ENCODE data around the gene CRYGD. TPM values are rescaled to one million over a fixed set of nuclear protein-coding genes. Genes with fewer than 3 reads are reported as not detected.
A peak's percentile ranks its signal among the peaks of the same experiment; 100 is the strongest.
"Not testable (repeated sequence)": the region's sequence is repeated elsewhere in the genome, so short reads cannot be mapped to it uniquely, and the experiment has no call there.

CRYGD gene
- total RNA-seq, 1 donor from 2014 or later: not detected

GRCh38 chr2:208112969-208113368 lies 11.4 kb downstream of the CRYGD start:
- Histone ChIP-seq H3K4me1 (ENCODE audit: insufficient read depth, low read length) (no peaks in the 10 kb centered on the region), H4K20me1 (ENCODE audit: insufficient read depth, low read length) (no peaks in the 10 kb centered on the region), H3K27ac (ENCODE audit: low read depth, low read length) (no peak overlapping the region), H3K27me3 (ENCODE audit: insufficient read depth, low read length) (peaks cover 17% of the 10 kb centered on the region), H3K9ac (ENCODE audit: low read length) (no peak overlapping the region), H3K79me2 (ENCODE audit: insufficient read depth, low read length) (no peaks in the 10 kb centered on the region), H3K4me2 (ENCODE audit: low read length) (no peak overlapping the region), H3K4me3 (ENCODE audit: insufficient read depth, low read depth, low read length) (no peak overlapping the region), H3K9me3 (ENCODE audit: insufficient read depth, low read depth, low read length) (no peaks in the 10 kb centered on the region), H2AFZ (ENCODE audit: low read depth, low read length) (no peak overlapping the region), H3K36me3 (ENCODE audit: insufficient read depth, low read length) (no peaks in the 10 kb centered on the region)
- Mint-ChIP-seq H3K36me3 (ENCODE audit: low read depth, unreplicated experiment) (no peaks in the 10 kb centered on the region), H3K9me3 (ENCODE audit: unreplicated experiment) (peaks cover 3% of the 10 kb centered on the region), H3K27me3 (ENCODE audit: low read depth, unreplicated experiment) (peaks cover 24% of the 10 kb centered on the region), H3K4me1 (ENCODE audit: low read depth, unreplicated experiment) (no peaks in the 10 kb centered on the region), H3K27ac (ENCODE audit: unreplicated experiment) (no peak overlapping the region), H3K4me3 (ENCODE audit: unreplicated experiment) (no peak overlapping the region)
- FAIRE-seq (no peak), DNase-seq (ENCODE audit: low read depth) (no peak)
- TF ChIP-seq EZH2 (IDR thresholded peaks at IDR 0.05; ENCODE audit: insufficient read depth, low read length) (no peak), CTCF (IDR thresholded peaks at IDR 0.05; ENCODE audit: insufficient read depth, low read depth, low read length) (no peak)

GRCh38 chr2:208112273-208112745 lies 12.0 kb downstream of the CRYGD start:
- H3K36me3 Mint-ChIP-seq (ENCODE audit: low read depth, unreplicated experiment); H3K4me3 Mint-ChIP-seq (ENCODE audit: unreplicated experiment); H3K79me2 ChIP-seq (ENCODE audit: insufficient read depth, low read length); H3K4me1 Mint-ChIP-seq (ENCODE audit: low read depth, unreplicated experiment); H2AFZ ChIP-seq (ENCODE audit: low read depth, low read length); H3K9me3 Mint-ChIP-seq (ENCODE audit: unreplicated experiment); H3K27ac ChIP-seq (ENCODE audit: low read depth, low read length); H3K9me3 ChIP-seq (ENCODE audit: insufficient read depth, low read depth, low read length); H4K20me1 ChIP-seq (ENCODE audit: insufficient read depth, low read length); FAIRE-seq; H3K9ac ChIP-seq (ENCODE audit: low read length); H3K36me3 ChIP-seq (ENCODE audit: insufficient read depth, low read length); DNase-seq (ENCODE audit: low read depth); H3K4me1 ChIP-seq (ENCODE audit: insufficient read depth, low read length); H3K27ac Mint-ChIP-seq (ENCODE audit: unreplicated experiment); H3K4me3 ChIP-seq (ENCODE audit: insufficient read depth, low read depth, low read length): not testable (repeated sequence)
- H3K27me3 Mint-ChIP-seq (ENCODE audit: low read depth, unreplicated experiment): peaks cover 24% of the 10 kb centered on the region
- Histone ChIP-seq H3K27me3 (ENCODE audit: insufficient read depth, low read length) (peaks cover 17% of the 10 kb centered on the region), H3K4me2 (ENCODE audit: low read length) (peak overlapping the region; percentile 57)

GRCh38 chr2:208103616-208104015 lies 20.7 kb downstream of the CRYGD start:
- DNase-seq (ENCODE audit: low read depth): no peak
- Histone ChIP-seq H2AFZ (ENCODE audit: low read depth, low read length) (no peak overlapping the region), H3K27ac (ENCODE audit: low read depth, low read length) (no peak overlapping the region), H3K27me3 (ENCODE audit: insufficient read depth, low read length) (peaks cover 2% of the 10 kb centered on the region), H3K4me3 (ENCODE audit: insufficient read depth, low read depth, low read length) (no peak overlapping the region), H3K36me3 (ENCODE audit: insufficient read depth, low read length) (no peaks in the 10 kb centered on the region), H3K4me2 (ENCODE audit: low read length) (no peak overlapping the region), H4K20me1 (ENCODE audit: insufficient read depth, low read length) (no peaks in the 10 kb centered on the region), H3K9ac (ENCODE audit: low read length) (no peak overlapping the region), H3K4me1 (ENCODE audit: insufficient read depth, low read length) (no peaks in the 10 kb centered on the region), H3K79me2 (ENCODE audit: insufficient read depth, low read length) (no peaks in the 10 kb centered on the region), H3K9me3 (ENCODE audit: insufficient read depth, low read depth, low read length) (no peaks in the 10 kb centered on the region)
- FAIRE-seq: no peak
- TF ChIP-seq CTCF (IDR thresholded peaks at IDR 0.05; ENCODE audit: insufficient read depth, low read depth, low read length): no peak
- TF ChIP-seq EZH2 (IDR thresholded peaks at IDR 0.05; ENCODE audit: insufficient read depth, low read length): no peak
- H3K9me3 Mint-ChIP-seq (ENCODE audit: unreplicated experiment): peaks cover 3% of the 10 kb centered on the region
- no peak overlapping the region for H3K4me3 Mint-ChIP-seq (ENCODE audit: unreplicated experiment)
- no peaks in the 10 kb centered on the region for H3K4me1 Mint-ChIP-seq (ENCODE audit: low read depth, unreplicated experiment)
- H3K36me3 Mint-ChIP-seq (ENCODE audit: low read depth, unreplicated experiment): no peaks in the 10 kb centered on the region
- peaks cover 13% of the 10 kb centered on the region for H3K27me3 Mint-ChIP-seq (ENCODE audit: low read depth, unreplicated experiment)
- H3K27ac Mint-ChIP-seq (ENCODE audit: unreplicated experiment): no peak overlapping the region

All from astrocyte (in vitro differentiated cells and primary cell).